HEK293 (cell line): Measurements from ENCODE around the gene EXTL1.

Experiments used
- CTCF ChIA-PET: fragments of 350-600 bp; formaldehyde crosslinking; extraction: SDS; loops from one replicate; lab custom pipeline; 2021; ENCODE audit warnings: antibody characterized with exemption; lab: Yijun Ruan, JAX
- POLR2A ChIA-PET: fragments of 300-600 bp; formaldehyde crosslinking; extraction: SDS; loops from one replicate; lab custom pipeline; 2020; ENCODE audit warnings: antibody characterized with exemption, inconsistent platforms; lab: Yijun Ruan, JAX
- H3K27ac ChIP-seq: fragments of 200-500 bp; sonication (Bioruptor generic); 2 replicates; pipeline ENCODE4 v1.5.1; 2014; ENCODE audit warnings: low read depth, low read length, control low read depth, inconsistent platforms; ENCODE audit errors: extremely low read depth
- H3K36me3 ChIP-seq, 2 experiments: fragments of 200-500 bp in 1 of 2; sonication (Bioruptor generic) in 1 of 2; 1 replicate in 1 of 2; 2 replicates in 1 of 2; pipeline ENCODE4 v1.5.1; 2014 to 2017; ENCODE audit warnings: inconsistent platforms in 2 of 2, low read length in 2 of 2; ENCODE audit not compliant: control insufficient read depth in 2 of 2, insufficient read depth in 1 of 2
- H3K4me1 ChIP-seq: fragments of 200-500 bp; sonication (Bioruptor generic); 2 replicates; pipeline ENCODE4 v1.5.1; 2014; ENCODE audit warnings: mild to moderate bottlenecking, low read length, inconsistent platforms; ENCODE audit not compliant: control insufficient read depth, insufficient read depth
- H3K4me3 ChIP-seq: 2 replicates; pipeline ENCODE4 v1.5.1; 2011; ENCODE audit warnings: low read depth, mild to moderate bottlenecking, control low read depth, low read length, moderate library complexity
- H3K9me3 ChIP-seq: fragments of 200-500 bp; sonication (Bioruptor generic); 2 replicates; pipeline ENCODE4 v1.5.1; 2014; ENCODE audit warnings: low read depth, low read length, inconsistent platforms; ENCODE audit not compliant: control insufficient read depth, insufficient read depth
- FEZF1 ChIP-seq: fragments of 450-650 bp; formaldehyde crosslinking; IDR thresholded peaks from 2 replicates; pipeline ENCODE4 v1.5.1; 2016; ENCODE audit warnings: missing biosample characterization, missing genetic modification characterization
- GFI1B ChIP-seq: fragments of 450-650 bp; formaldehyde crosslinking; IDR thresholded peaks from 2 replicates; pipeline ENCODE4 v1.5.1; 2016; ENCODE audit warnings: missing biosample characterization, missing genetic modification characterization
- KLF9 ChIP-seq: fragments of 450-650 bp; formaldehyde crosslinking; IDR thresholded peaks from 2 replicates; pipeline ENCODE4 v1.5.1; 2016; ENCODE audit warnings: missing biosample characterization, missing genetic modification characterization, low read depth
- RBAK ChIP-seq: fragments of 450-650 bp; formaldehyde crosslinking; IDR thresholded peaks from 2 replicates; pipeline ENCODE4 v1.5.1; 2016; ENCODE audit warnings: missing biosample characterization, missing genetic modification characterization
- REPIN1 ChIP-seq: fragments of 450-650 bp; formaldehyde crosslinking; IDR thresholded peaks from 2 replicates; pipeline ENCODE4 v1.5.1; 2017; ENCODE audit warnings: missing biosample characterization, missing genetic modification characterization, low read depth
- REST ChIP-seq: fragments of 450-650 bp; formaldehyde crosslinking; IDR thresholded peaks from 2 replicates; pipeline ENCODE4 v1.5.1; 2016; ENCODE audit warnings: missing biosample characterization, missing genetic modification characterization
- SP2 ChIP-seq: fragments of 450-650 bp; formaldehyde crosslinking; IDR thresholded peaks from 2 replicates; pipeline ENCODE4 v1.5.1; 2016; ENCODE audit warnings: missing biosample characterization, missing genetic modification characterization
- ZBTB6 ChIP-seq: fragments of 450-650 bp; formaldehyde crosslinking; IDR thresholded peaks from 2 replicates; pipeline ENCODE4 v1.5.1; 2017; ENCODE audit warnings: missing biosample characterization, missing genetic modification characterization
- ZBTB8A ChIP-seq: fragments of 450-650 bp; formaldehyde crosslinking; IDR thresholded peaks from 2 replicates; pipeline ENCODE4 v1.5.1; 2016; ENCODE audit warnings: missing biosample characterization, missing genetic modification characterization
- ZFP3 ChIP-seq: fragments of 450-650 bp; formaldehyde crosslinking; IDR thresholded peaks from 2 replicates; pipeline ENCODE4 v1.5.1; 2016; ENCODE audit warnings: low read depth, missing biosample characterization, missing genetic modification characterization
- ZNF112 ChIP-seq: fragments of 450-650 bp; formaldehyde crosslinking; IDR thresholded peaks from 2 replicates; pipeline ENCODE4 v1.5.0; 2017; ENCODE audit warnings: missing biosample characterization, missing genetic modification characterization
- ZNF266 ChIP-seq: fragments of 450-650 bp; formaldehyde crosslinking; IDR thresholded peaks from 2 replicates; pipeline ENCODE4 v1.5.1; 2016; ENCODE audit warnings: missing biosample characterization, missing genetic modification characterization, low read depth
- ZNF510 ChIP-seq: fragments of 450-650 bp; formaldehyde crosslinking; IDR thresholded peaks from 2 replicates; pipeline ENCODE4 v1.5.1; 2018; ENCODE audit warnings: mild to moderate bottlenecking, missing genetic modification characterization, missing biosample characterization; ENCODE audit not compliant: insufficient replicate concordance
- ZNF561 ChIP-seq: fragments of 450-650 bp; IDR thresholded peaks from 2 replicates; pipeline ENCODE4 v1.5.1; 2018; ENCODE audit warnings: missing biosample characterization, missing genetic modification characterization, borderline replicate concordance
- ZNF596 ChIP-seq: fragments of 450-650 bp; IDR thresholded peaks from 2 replicates; pipeline ENCODE4 v1.5.0; 2018; ENCODE audit warnings: missing biosample characterization, mild to moderate bottlenecking, missing genetic modification characterization, moderate library complexity
- ZNF610 ChIP-seq: fragments of 450-650 bp; formaldehyde crosslinking; IDR thresholded peaks from 2 replicates; pipeline ENCODE4 v1.5.1; 2016; ENCODE audit warnings: missing biosample characterization, missing genetic modification characterization, borderline replicate concordance
- ZNF660 ChIP-seq: fragments of 450-650 bp; IDR thresholded peaks from 2 replicates; pipeline ENCODE4 v1.5.1; 2018; ENCODE audit warnings: missing biosample characterization, mild to moderate bottlenecking, missing genetic modification characterization
- ZNF785 ChIP-seq: fragments of 450-650 bp; formaldehyde crosslinking; IDR thresholded peaks from 2 replicates; pipeline ENCODE4 v1.5.1; 2016; ENCODE audit warnings: missing biosample characterization, missing genetic modification characterization
- ZSCAN18 ChIP-seq: fragments of 450-650 bp; formaldehyde crosslinking; IDR thresholded peaks from 2 replicates; pipeline ENCODE4 v1.5.1; 2016; ENCODE audit warnings: missing biosample characterization, missing genetic modification characterization
- ZSCAN23 ChIP-seq: fragments of 450-650 bp; formaldehyde crosslinking; IDR thresholded peaks from 2 replicates; pipeline ENCODE4 v1.5.1; 2016; ENCODE audit warnings: missing biosample characterization, missing genetic modification characterization

EXTL1 gene

GRCh38 chr1:25973610-25974321, 47.8 kb upstream of the EXTL1 start:
- no peak for TF ChIP-seq ZSCAN18 (tag by site-specific recombination)
- Histone ChIP-seq H3K36me3 (peaks cover 5 to 74% of the 10 kb centered on the region in 2 experiments; a peak in 2 of 3 replicates), H3K4me3 (no peak overlapping the region), H3K9me3 (no peaks in the 10 kb centered on the region), H3K27ac (no peak overlapping the region), H3K4me1 (no peaks in the 10 kb centered on the region)
- POLR2A ChIA-PET, result no interaction called here
- CTCF ChIA-PET, result no interaction called here

GRCh38 chr1:25977801-25978200, 43.8 kb upstream of the EXTL1 start:
- H3K4me1 ChIP-seq, result no peaks in the 10 kb centered on the region
- no peak overlapping the region for H3K27ac ChIP-seq
- no peaks in the 10 kb centered on the region for H3K9me3 ChIP-seq
- H3K4me3 ChIP-seq, result no peak overlapping the region
- ChIA-PET POLR2A (no interaction called here), CTCF (interaction anchor here (0.7 kb wide), 1 partner anchor 77 kb away, joined by 5 read pairs; no protein-coding TSS in a partner anchor)
- TF ChIP-seq REPIN1 (tag by site-specific recombination), result no peak
- no peak for TF ChIP-seq ZNF112 (tag by site-specific recombination)
- TF ChIP-seq ZNF561 (tag by site-specific recombination), result no peak
- no peak for TF ChIP-seq KLF9 (tag by site-specific recombination)
- no peak for TF ChIP-seq ZBTB6 (tag by site-specific recombination)
- no peak for TF ChIP-seq FEZF1 (tag by site-specific recombination)
- TF ChIP-seq ZNF266 (tag by site-specific recombination), result no peak
- no peak for TF ChIP-seq ZFP3 (tag by site-specific recombination)
- TF ChIP-seq GFI1B (tag by site-specific recombination), result no peak
- TF ChIP-seq REST (tag by site-specific recombination), result no peak
- no peak for TF ChIP-seq ZNF785 (tag by site-specific recombination)
- TF ChIP-seq RBAK, result no peak
- no peak for TF ChIP-seq SP2 (tag by site-specific recombination)
- TF ChIP-seq ZNF596 (tag by site-specific recombination), result no peak
- TF ChIP-seq ZNF610 (tag by site-specific recombination), result no peak
- TF ChIP-seq ZSCAN23 (tag by site-specific recombination), result no peak
- no peak for TF ChIP-seq ZBTB8A (tag by site-specific recombination)
- TF ChIP-seq ZNF510, result no peak
- TF ChIP-seq ZNF660 (tag by site-specific recombination), result no peak
- H3K36me3 ChIP-seq, result peaks cover 10 to 69% of the 10 kb centered on the region in 2 experiments
